Right atrium auricular region (tissue), 2 donors: ENCODE data around the gene GPR176. TPM values are rescaled to one million over a fixed set of nuclear protein-coding genes. Genes with fewer than 3 reads are reported as not detected.

Source experiments
- DNase-seq: peaks from one replicate; pipeline ENCODE4 v3.0.0-alpha.2; 2019; ENCODE audit warnings: low spot score
- H3K27ac ChIP-seq, 2 donors: fragments of 200-600 bp; sonication (generic); 1 replicate in 1 of 2; 2 replicates in 1 of 2; pipeline ENCODE4 v1.5.1; 2016 to 2019
- H3K27me3 ChIP-seq, 2 donors: fragments of 200-600 bp; sonication (generic); one replicate each; pipeline versions ENCODE4 v1.5.1 to v1.6.0; 2017 to 2019
- H3K36me3 ChIP-seq: fragments of 200-600 bp; sonication (generic); one replicate; pipeline ENCODE4 v1.5.1; 2016
- H3K4me1 ChIP-seq, 2 donors: fragments of 200-600 bp; sonication (generic); one replicate each; pipeline versions ENCODE4 v1.5.1 to v1.6.0; 2017 to 2019
- H3K4me3 ChIP-seq, 2 donors: fragments of 200-600 bp; sonication (generic); 1 replicate in 1 of 2; 2 replicates in 1 of 2; pipeline ENCODE4 v1.5.1; 2017 to 2019; ENCODE audit warnings: mild to moderate bottlenecking in 1 of 2, moderate library complexity in 1 of 2
- H3K9me3 ChIP-seq, 2 donors: fragments of 200-600 bp; sonication (generic); one replicate each; pipeline ENCODE4 v1.5.1; 2019
- CTCF ChIP-seq, 2 donors: fragments of 200-600 bp; sonication (generic); IDR thresholded peaks; one replicate each; pipeline ENCODE4 v1.5.1; 2019; ENCODE audit warnings: antibody characterized with exemption in 2 of 2
- total RNA-seq, 2 donors: library from RNA; depleted of rRNA; stranded (reverse); fragments of >200 nt; gene quantifications; one replicate each; pipeline ENCODE4 v1.1.0, GENCODE V29; 2016

The GPR176 gene
- total RNA-seq, 2 donors from 2014 or later: 4.3 to 6.7 TPM

GRCh38 chr15:39869254-39869653, 50.8 kb downstream of the GPR176 start:
- Histone ChIP-seq H3K27me3 (no peaks in the 10 kb centered on the region), H3K4me1 (no peaks in the 10 kb centered on the region), H3K36me3 (no peaks in the 10 kb centered on the region), H3K27ac (no peak overlapping the region), H3K4me3 (no peak overlapping the region), H3K9me3 (no peaks in the 10 kb centered on the region)
- TF ChIP-seq CTCF (IDR thresholded peaks at IDR 0.05): no peak
- DNase-seq: no peak

GRCh38 chr15:39868396-39868795, 51.7 kb downstream of the GPR176 start:
- Histone ChIP-seq H3K9me3 (no peaks in the 10 kb centered on the region), H3K36me3 (no peaks in the 10 kb centered on the region), H3K27me3 (no peaks in the 10 kb centered on the region), H3K4me3 (no peak overlapping the region), H3K4me1 (no peaks in the 10 kb centered on the region), H3K27ac (no peak overlapping the region)
- no peak for TF ChIP-seq CTCF (IDR thresholded peaks at IDR 0.05)
- DNase-seq: no peak

- TF ChIP-seq CTCF (IDR thresholded peaks at IDR 0.05): no peak
- no peak overlapping the region for H3K27ac ChIP-seq
- H3K4me1 ChIP-seq: no peaks in the 10 kb centered on the region
- no peaks in the 10 kb centered on the region for H3K9me3 ChIP-seq
- no peaks in the 10 kb centered on the region for H3K27me3 ChIP-seq
- no peaks in the 10 kb centered on the region for H3K36me3 ChIP-seq
- no peak for DNase-seq
- H3K4me3 ChIP-seq: no peak overlapping the region
Measured at GRCh38 chr15:39864116-39864515, 56.0 kb downstream of the GPR176 start.

GRCh38 chr15:39860871-39861270, 59.2 kb downstream of the GPR176 start:
- DNase-seq: no peak
- Histone ChIP-seq H3K36me3 (no peaks in the 10 kb centered on the region), H3K9me3 (no peaks in the 10 kb centered on the region), H3K4me3 (no peak overlapping the region), H3K4me1 (no peaks in the 10 kb centered on the region), H3K27ac (no peak overlapping the region), H3K27me3 (no peaks in the 10 kb centered on the region)
- no peak for TF ChIP-seq CTCF (IDR thresholded peaks at IDR 0.05)

GRCh38 chr15:39860200-39860599, 59.9 kb downstream of the GPR176 start:
- no peak for DNase-seq
- Histone ChIP-seq H3K9me3 (no peaks in the 10 kb centered on the region), H3K27ac (no peak overlapping the region), H3K4me3 (no peak overlapping the region), H3K4me1 (no peaks in the 10 kb centered on the region), H3K36me3 (no peaks in the 10 kb centered on the region), H3K27me3 (no peaks in the 10 kb centered on the region)
- TF ChIP-seq CTCF (IDR thresholded peaks at IDR 0.05): no peak

GRCh38 chr15:39859636-39860035, 60.4 kb downstream of the GPR176 start:
- Histone ChIP-seq H3K9me3 (no peaks in the 10 kb centered on the region), H3K36me3 (no peaks in the 10 kb centered on the region), H3K27ac (no peak overlapping the region), H3K4me1 (no peaks in the 10 kb centered on the region), H3K4me3 (no peak overlapping the region), H3K27me3 (no peaks in the 10 kb centered on the region)
- no peak for DNase-seq
- no peak for TF ChIP-seq CTCF (IDR thresholded peaks at IDR 0.05)
